Measurements from ENCODE around the gene AHI1. TPM values are rescaled to one million over a fixed set of nuclear protein-coding genes. Genes with fewer than 3 reads are reported as not detected.

Gene AHI1
- total RNA-seq, 1 donor from 2014 or later = 18.4 TPM

DNA sequence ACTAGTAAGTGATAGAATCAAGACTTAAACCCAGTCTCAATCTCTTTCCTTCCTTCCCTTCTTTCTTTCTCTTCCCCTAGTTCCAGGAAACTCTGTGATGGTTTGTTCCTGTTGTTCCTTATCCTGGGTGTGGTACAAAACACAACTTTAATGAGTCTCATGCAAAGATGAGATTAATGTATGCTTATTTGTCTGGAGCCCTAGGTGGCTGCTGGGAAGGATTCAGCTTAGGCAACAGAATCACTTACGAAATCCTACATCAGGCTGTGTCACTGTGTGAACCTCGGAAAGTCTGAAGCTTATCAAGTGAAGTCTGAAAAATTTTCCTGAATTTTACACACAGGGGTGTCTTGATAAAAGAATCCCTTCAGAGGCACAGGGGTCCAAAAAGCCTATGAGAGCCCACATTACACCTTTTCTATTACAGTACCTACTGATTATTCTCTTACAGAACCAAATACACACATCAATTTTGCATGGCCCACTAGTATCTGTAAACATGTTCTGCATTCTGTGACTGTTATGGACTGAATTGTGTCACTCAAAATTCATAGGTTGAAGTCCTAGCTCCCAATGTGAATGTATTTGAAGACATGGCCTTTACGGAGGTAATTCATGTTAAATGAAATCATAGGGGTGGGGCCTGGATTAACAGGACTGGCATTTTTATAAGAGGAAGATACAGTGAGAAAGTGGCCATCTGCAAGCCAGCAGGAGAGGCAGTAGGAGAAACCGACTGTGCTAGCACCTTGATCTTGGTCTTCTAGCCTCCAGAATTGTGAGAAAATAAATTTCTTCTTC is 171.7 kb downstream of the AHI1 start:
- no peak for DNase-seq (ENCODE audit: low read depth)

DNA sequence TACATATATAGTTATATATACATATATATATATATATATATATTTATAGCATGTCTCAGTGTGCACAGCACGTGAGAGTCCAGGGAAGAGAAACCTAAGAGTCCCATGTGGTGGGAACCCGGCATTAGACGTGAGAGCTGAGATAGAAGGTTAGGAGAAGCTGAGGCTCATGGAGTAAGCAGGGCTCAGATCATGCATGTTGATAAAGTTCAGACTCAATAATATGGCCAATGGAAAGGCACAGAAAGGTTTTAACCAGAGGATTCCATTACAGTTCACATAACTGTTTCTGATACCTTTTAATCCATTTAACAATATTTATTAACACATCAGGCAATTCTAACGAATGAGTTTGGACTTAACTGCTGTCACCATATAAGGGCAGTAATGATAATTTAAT is 173.0 kb downstream of the AHI1 start:
- DNase-seq (ENCODE audit: low read depth) = no peak

DNA sequence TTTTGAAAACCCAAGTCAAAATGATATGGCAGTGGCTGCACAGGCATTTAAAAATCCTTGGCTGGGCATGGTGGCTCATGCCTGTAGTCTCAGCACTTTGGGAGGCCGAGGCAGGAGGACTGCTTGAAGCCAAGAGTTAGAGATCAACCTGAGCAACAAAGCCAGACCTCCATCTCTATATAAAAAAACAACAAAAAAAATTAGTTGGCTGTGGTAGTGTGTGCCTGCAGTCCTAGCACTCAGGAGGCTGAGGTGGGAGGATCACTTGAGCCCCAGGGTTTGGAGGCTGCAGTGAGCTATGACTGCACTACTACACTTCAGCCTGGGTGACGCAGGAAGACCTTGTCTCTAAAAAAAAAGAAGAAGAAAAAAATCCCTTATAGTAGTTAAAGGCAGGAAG is 173.6 kb downstream of the AHI1 start:
- no peak for DNase-seq (ENCODE audit: low read depth)

DNA sequence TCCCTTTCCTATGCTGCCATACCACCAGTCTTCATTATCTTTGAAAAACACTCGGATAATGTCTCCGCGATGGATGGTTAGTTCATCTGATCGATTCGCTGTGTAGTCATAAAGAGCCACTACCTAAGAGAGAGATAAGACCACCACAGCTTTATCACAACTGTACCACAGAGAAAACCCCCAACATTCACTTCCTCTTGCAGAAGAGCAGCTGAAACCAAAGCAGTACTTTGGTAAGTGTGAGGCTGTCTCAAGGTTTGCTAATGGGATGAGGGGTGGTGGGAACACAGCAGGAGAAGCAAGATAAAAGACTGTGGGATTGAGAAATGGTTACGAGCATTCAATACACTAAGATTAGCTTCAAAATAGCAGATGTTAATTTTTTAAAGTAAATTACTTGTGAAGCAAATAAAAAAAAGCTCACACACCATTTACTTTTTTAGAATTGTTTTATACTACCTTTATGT is 174.3 kb downstream of the AHI1 start:
- DNase-seq (ENCODE audit: low read depth) = no peak

DNA sequence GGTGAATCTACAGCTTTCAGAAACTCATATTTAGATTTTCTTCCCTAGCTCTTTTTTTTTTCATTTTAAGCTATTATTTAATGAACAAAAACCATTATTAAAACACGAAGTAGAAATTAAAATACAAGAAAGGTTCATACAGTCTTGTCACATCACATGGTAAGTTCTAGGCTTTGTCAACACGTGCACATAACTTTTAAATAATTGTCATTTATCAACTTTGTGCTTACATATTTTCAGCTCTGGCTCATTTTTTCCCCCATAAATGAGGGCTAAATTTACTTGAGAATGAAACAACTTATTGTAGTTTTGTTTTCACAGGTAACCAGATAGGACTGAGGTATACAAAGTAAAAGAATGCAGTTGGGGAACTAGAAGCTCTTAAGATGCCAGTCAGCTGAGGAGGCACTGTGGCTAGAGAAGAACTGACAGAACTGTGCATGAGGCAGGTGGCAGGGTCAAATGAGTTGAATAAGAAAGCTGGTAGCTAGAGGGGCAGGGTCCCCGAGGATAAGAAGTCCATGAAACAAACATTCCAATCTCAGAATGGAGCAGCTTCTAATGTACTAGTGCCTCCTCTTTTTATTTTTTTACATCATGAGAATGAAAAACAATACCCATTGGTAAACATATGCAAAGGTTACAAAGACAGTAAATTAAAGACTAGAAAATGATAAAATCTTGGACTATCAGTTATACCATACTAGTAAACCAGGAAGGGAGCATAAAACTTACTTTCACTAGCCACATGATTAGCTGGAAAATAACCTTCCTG is 174.9 kb downstream of the AHI1 start:
- no peak for DNase-seq (ENCODE audit: low read depth)

DNA sequence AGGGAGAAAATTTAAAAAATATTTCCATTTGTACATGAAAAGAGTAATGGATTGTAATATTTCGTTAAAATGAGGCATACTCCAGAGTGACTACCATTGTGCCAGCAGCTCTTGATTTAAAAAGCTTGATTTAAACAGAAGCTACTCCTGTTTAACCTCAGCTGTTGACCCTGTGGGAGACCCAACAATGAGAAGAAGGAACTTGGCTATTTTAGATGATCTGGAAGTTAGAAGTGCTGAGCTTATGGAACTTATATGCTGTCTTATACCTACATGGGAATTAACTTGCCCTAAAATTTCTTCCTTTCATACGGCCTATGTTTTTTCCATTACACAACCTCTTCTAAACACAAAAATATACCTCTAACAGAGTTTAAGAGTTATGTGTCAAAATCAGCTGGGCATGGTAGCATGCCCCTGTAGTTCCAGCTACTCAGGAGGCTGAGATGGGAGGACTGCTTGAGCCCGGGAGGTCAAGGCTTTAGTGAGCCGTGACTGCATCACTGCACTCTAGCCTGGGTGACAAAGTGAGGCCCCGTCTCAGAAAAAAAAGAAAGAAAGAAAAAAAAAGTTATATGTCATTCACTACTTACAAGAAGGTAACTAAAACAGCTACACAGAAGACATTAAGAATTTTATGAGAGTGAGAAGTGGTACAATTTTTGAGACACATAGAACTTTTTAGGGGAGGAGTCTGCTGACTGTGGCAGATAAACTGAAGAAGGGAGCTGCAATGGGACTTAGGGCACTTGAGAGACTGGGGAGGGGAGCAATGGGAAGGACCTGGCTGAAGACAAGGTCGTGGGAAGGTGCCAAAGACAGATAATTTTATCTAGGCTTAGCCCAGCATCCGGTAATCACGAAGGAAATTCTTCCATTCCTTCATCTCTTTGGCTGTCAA is 176.6 kb downstream of the AHI1 start:
- DNase-seq (ENCODE audit: low read depth) = no peak

DNA sequence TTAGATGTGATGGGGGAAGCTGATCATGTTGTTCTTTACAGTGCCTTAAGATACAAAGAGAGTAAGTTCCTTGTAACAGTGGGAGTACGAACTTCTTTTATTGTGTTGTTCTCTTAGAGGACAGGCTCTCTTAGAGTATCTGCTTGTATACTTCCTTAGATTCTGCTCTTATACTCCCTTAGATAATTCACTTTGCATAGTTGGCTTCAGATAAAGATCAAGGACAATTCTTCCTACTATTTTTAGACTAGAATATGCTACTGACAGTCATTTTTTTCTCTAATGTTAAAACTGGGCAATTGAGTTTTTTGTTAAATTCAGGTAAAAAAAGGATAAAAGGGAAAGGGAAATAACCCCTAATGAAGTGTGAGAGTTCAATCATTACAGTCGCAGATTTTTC is 177.7 kb downstream of the AHI1 start:
- DNase-seq (ENCODE audit: low read depth) = no peak

DNA sequence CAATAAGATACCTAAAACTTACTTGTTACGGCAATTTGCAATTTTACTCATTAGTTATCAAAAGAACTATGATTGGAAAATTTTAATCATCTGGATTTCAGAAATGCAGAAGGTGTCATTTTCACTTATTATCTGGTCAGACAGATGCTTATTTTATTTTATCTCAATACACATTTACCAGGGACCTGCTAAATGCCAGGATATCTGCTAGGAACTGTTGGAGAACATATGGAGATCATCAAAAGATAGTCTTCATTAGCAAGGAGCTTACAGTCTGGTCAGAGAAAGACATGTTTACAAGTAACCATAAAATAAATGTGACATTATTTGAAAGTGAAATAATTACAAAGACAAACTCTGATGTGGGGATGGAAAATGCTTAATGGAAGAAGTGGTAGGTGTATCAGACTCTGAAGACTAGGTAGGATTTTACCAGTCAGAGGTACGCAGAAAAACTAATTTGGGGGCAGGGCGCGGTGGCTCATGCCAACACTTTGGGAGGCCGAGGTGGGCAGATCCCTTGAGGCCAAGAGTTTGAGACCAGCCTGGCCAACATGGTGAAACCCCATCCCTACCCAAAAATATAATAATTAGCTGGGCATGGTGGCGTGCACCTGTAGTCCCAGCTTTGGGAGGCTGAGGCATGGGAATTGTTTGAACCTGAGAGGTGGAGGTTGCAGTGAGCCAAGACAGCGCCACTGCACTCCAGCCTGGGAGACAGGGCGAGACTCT is 178.6 kb downstream of the AHI1 start:
- DNase-seq (ENCODE audit: low read depth) = no peak

DNA sequence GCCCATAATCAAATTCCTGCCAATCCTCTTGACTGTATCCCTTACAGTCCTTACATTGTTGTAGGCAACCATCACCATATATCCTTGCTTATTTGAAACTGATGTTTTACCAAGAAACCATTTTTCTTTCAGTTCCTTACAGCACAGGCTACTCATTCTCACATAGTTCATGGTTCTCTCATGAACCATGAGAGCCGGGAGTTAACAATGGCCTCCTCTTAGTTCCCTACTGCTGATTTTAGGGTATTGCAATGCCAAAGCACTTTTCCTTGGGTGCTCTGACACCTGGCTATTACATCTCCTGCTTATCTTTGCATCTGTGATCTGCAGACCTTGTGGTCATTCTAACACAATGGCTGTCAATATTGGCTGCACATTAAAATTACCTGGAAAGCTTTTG is 183.0 kb downstream of the AHI1 start:
- no peak for DNase-seq (ENCODE audit: low read depth)

DNA sequence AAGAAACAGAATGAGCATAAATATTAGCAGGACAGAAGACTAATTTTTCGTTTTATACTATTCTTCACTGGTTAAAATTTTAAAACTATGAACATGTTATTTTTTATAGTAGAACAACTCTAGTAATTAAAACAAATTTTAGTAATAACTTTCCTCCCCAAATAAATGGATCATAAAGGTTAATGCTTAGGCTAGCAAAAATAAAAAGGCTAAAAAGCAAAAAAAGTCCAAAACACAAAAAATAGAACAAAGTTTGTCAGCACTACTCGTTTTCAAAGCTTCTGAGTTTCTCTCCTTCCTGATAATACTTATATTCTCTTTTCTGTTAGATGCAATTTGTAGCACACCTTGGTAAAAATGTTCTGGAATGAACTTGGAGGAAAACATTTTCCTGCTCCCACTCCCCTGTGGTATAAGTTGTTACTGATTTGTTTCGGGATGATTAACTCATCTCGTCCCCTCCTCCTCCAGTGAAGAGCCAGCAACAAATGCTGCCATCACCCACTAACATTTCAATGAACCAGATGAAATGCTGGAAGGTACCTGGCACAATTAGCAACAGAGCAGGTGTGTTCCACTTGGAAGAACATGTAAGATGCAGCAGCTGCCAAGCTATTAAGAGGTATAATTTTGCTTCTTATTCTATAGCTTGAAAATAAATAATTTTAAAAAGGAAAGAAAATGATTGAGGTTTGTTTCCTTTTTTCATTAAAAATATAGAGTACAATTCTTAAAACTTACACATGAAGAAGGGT is 185.9 kb downstream of the AHI1 start:
- DNase-seq (ENCODE audit: low read depth) = no peak

DNA sequence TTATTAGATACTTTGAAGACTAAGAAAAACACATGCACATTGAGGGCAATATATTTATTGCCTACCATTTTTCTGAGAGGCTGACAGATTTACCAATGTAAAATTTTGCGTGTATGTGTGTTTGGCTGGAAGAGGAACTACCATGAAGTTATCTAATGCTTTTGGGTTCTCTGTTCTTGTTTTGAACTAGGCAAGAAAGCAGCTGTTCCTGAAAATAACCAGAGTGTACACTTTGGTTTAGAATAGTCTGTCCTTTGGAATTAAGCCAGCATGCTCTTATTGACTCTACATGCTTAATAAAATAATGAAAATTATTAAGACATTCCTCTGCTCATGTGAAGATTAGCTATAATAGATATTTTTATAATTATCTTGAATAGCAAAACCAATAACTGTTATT is 187.2 kb downstream of the AHI1 start:
- no peak for DNase-seq (ENCODE audit: low read depth)

DNA sequence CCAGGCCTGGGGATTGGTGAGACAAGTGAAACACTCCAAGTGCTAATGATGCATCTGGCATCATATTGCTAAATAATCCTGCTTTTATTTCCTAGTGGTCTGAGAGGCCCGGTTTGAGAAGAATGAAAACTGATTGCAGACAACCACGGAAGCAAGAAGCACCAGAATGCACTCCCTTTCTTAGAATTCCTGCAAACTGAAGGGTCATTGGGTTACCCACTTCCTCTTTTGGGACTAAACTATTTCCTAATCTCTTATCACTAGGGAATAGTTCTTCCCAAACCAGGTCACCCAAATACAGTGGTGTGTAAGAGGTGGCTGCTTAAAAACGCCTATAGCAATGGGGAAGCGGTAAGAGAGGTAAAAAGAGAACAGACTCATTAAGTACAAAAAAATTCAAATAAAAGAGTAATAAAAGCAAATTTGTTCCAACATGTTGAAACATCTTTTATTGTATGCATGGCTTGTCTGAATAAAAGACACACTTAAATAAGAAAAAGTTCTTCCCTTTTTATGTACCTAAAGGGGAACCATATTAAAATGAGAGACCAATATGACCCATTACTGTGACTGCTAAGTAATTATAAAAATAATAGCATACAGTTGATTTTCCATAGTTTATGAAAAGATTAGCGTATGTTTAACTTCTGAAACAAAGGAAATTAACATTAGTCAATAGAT is 190.7 kb downstream of the AHI1 start:
- no peak for DNase-seq (ENCODE audit: low read depth)

DNA sequence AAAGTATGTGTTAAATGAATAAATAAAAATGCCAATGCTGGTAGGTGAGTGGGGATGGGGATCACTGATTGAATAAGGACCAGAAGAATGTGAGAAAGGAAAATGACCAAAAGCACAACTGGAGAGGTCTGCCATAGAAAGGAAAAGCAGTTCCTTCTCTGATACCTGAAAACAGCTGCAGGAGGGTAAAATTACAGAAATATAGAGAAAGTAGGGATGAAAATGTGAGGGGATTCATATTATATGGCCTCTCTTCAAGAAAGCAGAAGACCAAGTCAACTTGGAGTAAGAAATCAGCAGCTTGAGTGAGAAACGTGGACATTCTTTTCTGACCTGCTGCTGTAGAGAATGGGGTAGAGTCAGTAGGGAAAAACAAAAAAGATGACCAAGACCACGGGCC is 191.4 kb downstream of the AHI1 start:
- DNase-seq (ENCODE audit: low read depth) = no peak

DNA sequence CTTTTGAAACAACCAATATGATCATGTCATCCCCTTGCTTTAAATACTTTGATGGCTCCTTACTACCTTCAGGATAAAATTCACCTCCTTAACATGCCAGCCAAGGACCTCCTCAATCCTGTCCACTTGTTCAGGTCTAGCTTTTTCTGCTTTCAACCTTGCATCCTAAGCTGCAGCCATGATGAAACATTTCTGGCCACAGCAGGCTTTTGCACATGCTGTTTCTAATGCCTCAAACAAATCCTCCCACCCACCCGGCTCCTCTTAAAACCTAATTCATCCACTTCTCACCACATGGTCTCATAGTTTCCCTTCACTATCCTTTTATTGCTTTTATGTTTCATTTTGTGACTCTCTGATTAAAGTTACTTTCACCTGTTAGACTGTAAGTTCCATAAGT is 191.9 kb downstream of the AHI1 start:
- no peak for DNase-seq (ENCODE audit: low read depth)

DNA sequence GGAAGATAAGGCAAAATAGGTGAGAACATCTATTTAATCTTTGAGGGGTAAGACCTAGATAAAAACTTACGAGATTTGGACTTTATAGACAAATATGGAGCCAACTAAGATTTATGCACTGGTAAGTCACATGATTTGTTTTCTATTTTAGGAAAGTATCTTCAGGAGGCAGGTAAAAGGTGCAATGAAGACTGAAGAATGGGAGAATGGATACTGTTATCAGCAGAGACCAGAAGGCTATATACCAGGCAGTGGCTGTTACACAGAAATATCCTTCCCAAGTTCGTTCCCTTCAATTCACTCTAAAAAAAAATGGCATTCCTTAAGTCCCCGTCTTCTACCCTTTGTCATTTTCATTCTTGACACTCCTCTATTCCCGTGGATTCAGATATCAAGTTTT is 192.7 kb downstream of the AHI1 start:
- DNase-seq (ENCODE audit: low read depth) = no peak

DNA sequence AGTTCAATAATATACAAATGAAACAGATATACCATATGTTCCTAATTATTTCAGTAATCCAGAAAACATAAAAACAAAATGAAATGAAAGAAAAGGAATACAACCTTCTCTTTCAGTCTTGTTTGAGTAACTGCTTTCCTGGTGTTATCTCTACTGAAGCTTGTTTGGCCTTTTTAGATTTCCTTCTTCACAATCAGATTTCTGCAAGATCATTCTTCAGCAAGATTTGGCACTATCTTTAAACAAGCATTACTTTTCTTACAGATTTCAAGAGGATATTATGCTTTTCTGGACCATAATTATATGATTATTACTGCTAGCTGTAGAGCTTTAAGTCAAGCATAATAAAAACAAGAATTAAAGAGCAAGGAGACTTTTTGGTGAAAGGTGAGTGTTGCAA is 196.2 kb downstream of the AHI1 start:
- no peak for DNase-seq (ENCODE audit: low read depth)

DNA sequence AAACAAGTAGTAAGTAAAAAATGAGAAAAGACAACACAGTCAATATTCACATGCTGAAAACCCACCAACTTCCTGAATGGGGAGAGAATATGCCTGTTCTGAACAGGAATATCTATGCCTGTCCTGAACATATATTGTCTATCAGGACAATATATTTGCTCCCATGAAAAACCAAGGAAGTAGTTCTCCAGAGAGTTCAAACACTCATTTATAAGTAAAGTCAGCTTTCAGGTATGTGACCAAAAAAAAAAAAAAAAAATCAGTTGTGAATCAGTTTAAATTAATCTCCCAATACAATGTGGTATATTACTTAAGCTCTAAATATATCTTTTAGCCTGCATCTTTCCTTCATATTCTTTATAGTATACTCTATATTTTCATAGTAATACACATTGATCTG is 197.0 kb downstream of the AHI1 start:
- DNase-seq (ENCODE audit: low read depth) = no peak

DNA sequence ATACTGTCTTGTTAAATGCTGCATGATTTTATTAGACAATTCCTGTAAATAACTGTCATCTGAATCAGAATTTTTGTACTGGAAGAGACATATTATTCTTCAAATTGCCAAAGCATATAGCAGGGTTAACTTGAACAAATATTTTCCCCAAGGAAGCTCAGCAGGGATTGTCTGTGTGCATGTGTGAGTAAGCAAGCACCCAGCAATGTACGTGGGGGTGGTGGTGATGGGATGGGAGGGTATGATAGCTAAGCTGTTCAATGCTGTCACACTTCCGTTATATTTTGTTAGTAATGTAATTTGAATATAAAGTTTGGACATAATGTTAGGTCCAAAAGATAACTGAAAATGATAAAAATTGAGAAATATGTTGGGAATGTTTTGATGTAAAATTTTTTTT is 198.3 kb downstream of the AHI1 start:
- no peak for DNase-seq (ENCODE audit: low read depth)

DNA sequence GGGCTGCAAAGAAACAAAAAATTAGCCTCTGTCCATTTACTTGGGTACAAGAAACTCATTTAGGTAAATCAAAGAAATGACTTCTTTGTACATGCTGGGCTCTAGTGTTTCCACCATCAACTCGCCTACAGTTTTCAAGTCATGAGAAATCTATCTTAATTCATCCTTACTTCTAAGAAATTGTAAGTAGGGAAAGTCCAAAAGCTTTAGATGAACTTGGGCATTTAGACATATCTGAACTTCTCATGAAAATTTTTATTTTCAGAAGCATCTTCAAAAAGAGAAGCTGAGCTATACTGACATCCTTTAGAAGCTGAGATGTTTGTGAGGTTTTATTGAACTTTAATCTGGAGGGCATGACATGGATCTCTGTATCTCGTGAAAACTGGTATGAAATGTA is 199.1 kb downstream of the AHI1 start:
- DNase-seq (ENCODE audit: low read depth) = no peak

DNA sequence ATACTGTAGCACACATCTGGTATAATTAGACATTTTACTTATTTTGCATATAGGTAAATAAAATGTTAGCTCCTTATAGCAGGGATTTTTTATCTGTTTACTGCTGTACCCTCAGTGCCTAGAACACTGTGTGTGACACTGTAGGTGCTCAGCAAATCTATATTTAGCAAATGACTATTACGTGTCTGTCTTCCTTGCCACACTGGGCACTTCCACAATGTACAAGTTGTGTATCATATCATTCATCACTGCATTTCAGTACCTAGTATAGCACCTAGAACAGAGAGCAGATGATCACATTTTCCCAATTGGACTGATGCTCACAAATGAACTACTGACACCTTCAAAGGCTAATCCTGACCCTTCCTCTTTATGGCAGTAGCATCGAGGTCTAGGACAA is 200.8 kb downstream of the AHI1 start:
- no peak for DNase-seq (ENCODE audit: low read depth)

Data from renal cortical epithelial cell (primary cell).